HS-5 (cell line): ENCODE results near the gene ZNF264.
A peak's percentile ranks its signal among the peaks of the same experiment; 100 is the strongest.
"Not testable (repeated sequence)": the region's sequence is repeated elsewhere in the genome, so short reads cannot be mapped to it uniquely, and the experiment has no call there.

Experiments
- DNase-seq: peaks from one replicate; pipeline ENCODE4 v3.0.0-alpha.2; 2012; ENCODE audit warnings: low read depth

Gene ZNF264

DNA sequence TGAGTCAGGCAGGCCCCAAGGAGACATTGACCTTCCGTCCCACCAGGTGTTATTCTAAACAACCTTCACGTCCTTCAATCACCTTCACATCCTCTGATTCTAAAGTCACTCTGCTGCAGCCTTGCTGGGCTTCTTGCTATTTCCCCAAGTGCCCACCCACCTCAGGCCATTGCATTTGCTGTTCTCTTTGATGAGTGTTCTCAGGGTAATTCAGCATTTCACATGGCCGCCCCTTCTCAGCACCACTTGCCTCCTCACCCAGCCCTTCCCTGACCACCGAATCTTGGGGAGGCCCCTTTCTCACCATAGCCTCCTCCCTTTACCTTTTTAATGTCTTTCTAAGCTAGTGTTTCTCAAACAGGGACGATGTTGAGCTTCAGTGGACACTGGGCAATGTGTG, 53.8 kb downstream of the ZNF264 start:
- DNase-seq, result no peak

DNA sequence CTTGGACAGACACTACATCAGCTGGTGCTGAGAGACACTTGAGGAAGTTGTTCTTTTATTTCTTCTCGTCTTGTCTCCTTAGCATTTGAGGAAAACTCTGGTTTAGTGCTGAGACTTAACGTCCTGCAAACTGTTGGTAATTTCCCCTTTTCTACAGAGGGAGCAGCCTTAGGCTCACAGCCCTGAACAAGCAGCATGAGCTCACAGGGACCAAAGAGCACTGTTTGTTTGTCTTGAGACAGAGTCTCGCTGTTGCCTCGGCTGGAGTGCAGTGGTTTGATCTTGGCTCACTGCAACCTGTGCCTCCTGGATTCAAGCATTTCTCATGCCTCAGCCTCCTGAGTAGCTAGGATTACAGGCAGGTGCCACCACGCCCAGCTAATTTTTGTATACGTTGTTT, 54.7 kb downstream of the ZNF264 start:
- no peak for DNase-seq

DNA sequence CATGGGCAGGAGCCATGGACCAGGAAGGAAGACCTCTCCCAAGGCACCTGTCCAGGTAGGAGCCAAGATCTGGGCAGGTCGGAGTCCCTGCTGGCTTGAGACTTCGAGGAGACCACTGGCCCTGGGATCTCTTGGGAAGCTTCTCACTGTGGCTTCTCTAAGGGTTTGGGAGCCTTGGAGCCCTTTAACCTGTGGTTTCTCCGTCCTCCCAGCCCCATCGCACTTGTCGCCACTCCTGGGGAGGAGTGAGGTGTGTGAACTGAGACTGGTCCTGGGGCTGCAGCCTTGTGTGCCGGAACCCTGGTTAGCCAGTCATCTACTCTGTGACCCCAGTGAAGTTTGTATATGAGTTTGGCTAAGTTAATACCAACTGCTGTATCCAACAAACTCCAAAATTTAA, 57.3 kb downstream of the ZNF264 start:
- DNase-seq, result no peak

DNA sequence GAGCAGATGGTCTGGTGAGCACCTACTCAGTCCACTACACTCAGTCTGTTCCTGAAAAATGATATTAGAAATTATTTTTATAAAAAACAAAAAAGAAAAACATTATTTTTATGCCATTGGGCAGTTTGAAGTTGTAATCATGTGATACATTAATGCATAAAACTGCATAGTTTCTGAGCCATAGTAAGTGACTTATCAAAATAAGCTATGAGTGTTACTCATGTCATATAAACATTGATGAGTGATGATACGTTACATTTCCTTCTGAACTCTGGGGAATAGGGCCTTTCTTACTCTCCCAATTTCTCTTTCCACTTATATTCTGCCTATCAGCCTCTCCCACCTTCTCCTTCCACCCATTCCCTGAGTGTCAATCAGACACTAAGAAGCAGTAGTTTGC, 58.0 kb downstream of the ZNF264 start:
- DNase-seq, result no peak

DNA sequence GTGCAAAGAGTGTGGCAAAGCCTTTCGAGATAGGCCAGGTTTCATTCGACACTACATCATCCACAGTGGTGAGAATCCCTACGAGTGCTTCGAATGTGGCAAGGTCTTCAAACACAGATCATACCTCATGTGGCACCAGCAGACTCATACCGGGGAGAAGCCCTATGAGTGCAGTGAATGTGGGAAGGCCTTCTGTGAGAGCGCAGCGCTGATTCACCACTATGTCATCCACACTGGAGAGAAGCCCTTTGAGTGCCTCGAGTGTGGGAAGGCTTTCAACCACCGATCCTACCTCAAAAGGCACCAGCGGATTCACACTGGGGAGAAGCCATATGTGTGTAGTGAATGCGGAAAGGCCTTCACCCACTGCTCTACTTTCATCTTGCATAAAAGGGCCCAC, 62.5 kb downstream of the ZNF264 start:
- not testable (repeated sequence) for DNase-seq

DNA sequence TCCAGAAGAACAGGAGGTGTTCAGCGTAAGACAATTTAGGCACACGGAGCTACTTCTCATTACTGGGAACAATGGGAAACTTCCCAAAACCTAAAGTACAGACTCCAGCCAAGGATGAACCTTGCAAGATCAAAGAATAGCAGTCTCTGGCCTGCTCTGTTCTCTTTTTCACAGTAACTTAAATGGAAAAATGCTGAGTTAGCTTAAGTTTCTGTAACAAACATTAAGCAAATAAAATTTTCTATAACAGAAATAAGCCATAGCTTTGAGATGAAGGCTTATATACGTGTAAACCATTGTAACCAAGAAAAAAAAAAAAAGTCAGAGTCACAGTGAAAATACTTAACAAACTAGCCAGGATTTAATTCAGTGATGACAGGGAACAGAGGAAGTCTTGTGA, 70.7 kb downstream of the ZNF264 start:
- DNase-seq, result no peak

DNA sequence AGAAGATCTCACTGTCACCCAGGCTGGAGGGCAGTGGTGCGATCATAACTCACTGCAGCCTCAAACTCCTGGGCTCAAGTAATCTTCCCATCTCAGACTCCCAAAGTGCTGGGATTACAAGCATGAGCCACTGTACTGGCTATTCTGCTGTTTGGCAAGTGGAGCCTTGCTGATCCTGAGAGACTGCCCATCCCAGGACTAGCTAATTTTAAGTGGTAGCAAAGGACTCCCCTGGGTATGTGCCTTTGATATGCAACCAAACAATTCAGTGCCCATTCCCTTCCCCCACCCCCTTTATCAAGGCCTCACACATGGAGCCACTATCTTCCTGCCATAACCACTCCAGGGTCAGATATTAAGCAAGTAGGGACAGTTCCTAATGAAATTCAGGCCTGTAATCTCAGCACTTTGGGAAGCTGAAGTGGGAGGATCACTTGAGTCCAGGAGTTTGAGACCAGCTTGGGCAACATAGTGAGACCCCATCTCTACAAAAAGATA, 72.0 kb downstream of the ZNF264 start:
- DNase-seq, result no peak

DNA sequence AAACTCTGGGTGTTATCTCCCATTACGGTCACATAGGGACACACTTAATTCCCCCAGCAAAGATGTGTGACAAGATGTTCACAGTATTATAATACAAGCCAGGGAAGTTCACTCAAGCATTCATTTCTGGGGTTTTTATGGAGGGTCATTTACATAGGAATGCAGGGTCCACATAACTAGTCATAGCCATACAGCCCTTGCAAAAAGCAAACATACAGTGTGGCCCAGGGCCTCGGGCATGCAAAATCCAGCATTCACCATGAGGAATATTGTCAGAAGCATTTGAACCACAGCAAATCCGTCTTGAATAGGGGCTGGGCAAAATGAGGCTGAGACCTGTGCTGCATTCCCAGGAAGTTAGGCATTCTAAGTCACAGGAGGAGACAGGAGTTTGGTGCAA, 76.0 kb downstream of the ZNF264 start:
- DNase-seq, result no peak

DNA sequence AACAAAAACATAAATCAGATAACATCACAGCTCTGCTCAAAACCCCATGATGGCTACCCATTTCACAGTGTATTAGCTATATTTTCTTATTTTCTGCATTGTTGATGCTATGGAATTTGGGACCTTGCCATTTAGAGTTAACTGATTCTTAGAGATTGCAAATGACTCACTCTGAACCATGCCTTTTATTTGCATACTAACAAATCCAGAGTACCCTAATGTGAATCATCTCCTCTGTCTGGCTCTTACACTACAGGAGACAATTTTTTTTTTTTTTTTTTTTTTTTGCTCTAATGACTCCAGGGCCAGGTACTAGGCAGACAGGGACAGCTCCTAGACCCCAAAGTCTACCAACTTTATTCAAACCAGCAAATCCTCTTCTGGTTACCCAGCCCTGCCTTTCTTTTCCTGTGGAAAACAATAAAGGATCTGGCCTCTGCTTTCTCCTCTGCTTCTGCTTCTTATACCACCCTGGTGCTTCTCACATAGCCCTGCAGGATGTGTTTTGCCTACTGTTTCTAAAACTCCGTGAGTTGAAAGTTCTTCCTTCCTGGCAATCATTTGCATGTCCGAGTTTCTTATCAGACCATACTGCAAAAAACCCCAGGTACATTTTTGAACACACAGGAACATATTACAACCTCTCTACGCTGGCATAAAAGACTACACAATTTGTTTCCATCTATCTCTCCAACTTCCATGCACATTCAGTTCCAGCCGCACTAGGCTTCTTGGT, 78.4 kb downstream of the ZNF264 start:
- DNase-seq, result peak; percentile 81

DNA sequence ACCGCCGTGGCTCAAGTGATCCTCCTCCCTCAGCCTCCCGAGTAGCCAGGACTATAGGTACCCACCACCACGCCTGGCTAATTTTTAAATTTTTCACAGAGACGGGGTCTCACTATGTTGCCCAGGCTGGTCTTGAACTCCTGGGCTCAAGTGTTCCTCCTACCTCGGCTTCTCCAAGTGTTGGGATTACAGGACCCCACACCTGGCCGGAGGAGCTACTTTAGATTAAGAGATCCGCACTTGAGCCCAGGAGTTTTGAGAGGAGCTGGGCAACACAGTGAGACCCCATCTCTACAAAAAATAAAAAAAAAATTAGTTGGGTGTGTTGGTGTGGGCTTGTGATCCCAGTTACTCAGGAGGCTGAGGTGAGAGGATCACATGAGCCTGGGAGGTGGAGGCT, 80.0 kb downstream of the ZNF264 start:
- DNase-seq, result no peak
